Measurements from ENCODE around the gene PKIG. TPM values are rescaled to one million over a fixed set of nuclear protein-coding genes. Genes with fewer than 3 reads are reported as not detected.

Gene PKIG
- total and polyA plus RNA-seq, 9 donors = 37.0 to 114 (median 49.9) TPM

GRCh38 chr20:44543358-44543757 lies 39.0 kb upstream of the PKIG start:
- intact Hi-C loops (cut with DNase I) = loop anchor here in 1 of 4 donors (10.0 kb wide), 1 partner anchor 61 kb away; no protein-coding TSS in a partner anchor
- no peak for DNase-seq
- TF ChIP-seq POLR2A (IDR thresholded peaks at IDR 0.05) (no peak), EP300 (IDR thresholded peaks at IDR 0.05) (no peak), CTCF (IDR thresholded peaks at IDR 0.05) (no peak)
- Histone ChIP-seq H3K27ac (no peak overlapping the region), H3K27me3 (no peaks in the 10 kb centered on the region), H3K4me1 (ENCODE audit: insufficient read depth) (peaks cover 6% of the 10 kb centered on the region), H3K4me3 (no peak overlapping the region), H3K9me3 (no peaks in the 10 kb centered on the region), H3K36me3 (no peaks in the 10 kb centered on the region)
- WGBS, 3 donors = 55 to 74% (median 67%) methylated on average over 3 of the region's 3 CpGs

GRCh38 chr20:44544263-44544662 lies 38.1 kb upstream of the PKIG start:
- no peaks in the 10 kb centered on the region for H3K27me3 ChIP-seq
- WGBS, 3 donors = 67 to 80% (median 79%) methylated on average over 5 of the region's 5 CpGs
- intact Hi-C loops (cut with DNase I) = loop anchor here in 1 of 4 donors (10.0 kb wide), 1 partner anchor 61 kb away; no protein-coding TSS in a partner anchor
- no peaks in the 10 kb centered on the region for H3K9me3 ChIP-seq
- peaks cover 6% of the 10 kb centered on the region for H3K4me1 ChIP-seq (ENCODE audit: insufficient read depth)
- TF ChIP-seq POLR2A (IDR thresholded peaks at IDR 0.05) (no peak), EP300 (IDR thresholded peaks at IDR 0.05) (no peak), CTCF (IDR thresholded peaks at IDR 0.05) (no peak)
- H3K4me3 ChIP-seq = no peak overlapping the region
- no peak for DNase-seq
- H3K36me3 ChIP-seq = no peaks in the 10 kb centered on the region
- no peak overlapping the region for H3K27ac ChIP-seq

- intact Hi-C loops (cut with DNase I) = loop anchor here in 1 of 4 donors (10.0 kb wide), 1 partner anchor 57 kb away; no protein-coding TSS in a partner anchor
- peaks cover 6% of the 10 kb centered on the region for H3K4me1 ChIP-seq (ENCODE audit: insufficient read depth)
- H3K4me3 ChIP-seq = no peak overlapping the region
- no peak for DNase-seq
- H3K27me3 ChIP-seq = no peaks in the 10 kb centered on the region
- no peaks in the 10 kb centered on the region for H3K9me3 ChIP-seq
- TF ChIP-seq POLR2A (IDR thresholded peaks at IDR 0.05) (no peak), EP300 (IDR thresholded peaks at IDR 0.05) (no peak), CTCF (IDR thresholded peaks at IDR 0.05) (no peak)
- H3K27ac ChIP-seq = no peak overlapping the region
- WGBS, 3 donors = 95 to 96% (median 96%) methylated on average over 8 of the region's 8 CpGs
- H3K36me3 ChIP-seq = no peaks in the 10 kb centered on the region
Observed at GRCh38 chr20:44547419-44547818, 35.0 kb upstream of the PKIG start.

- peak overlapping the region in 1 of 2 donors; percentile 72 for H3K27ac ChIP-seq
- intact Hi-C loops (cut with DNase I) = loop anchor here in 1 of 4 donors (10.0 kb wide), 1 partner anchor 56 kb away; no protein-coding TSS in a partner anchor
Observed at GRCh38 chr20:44549123-44549522, 33.3 kb upstream of the PKIG start.

More at GRCh38 chr20:44549123-44549522, 33.3 kb upstream of the PKIG start:
- 6 to 11% (median 6%) methylated on average over 4 of the region's 4 CpGs for WGBS, 3 donors
- H3K9me3 ChIP-seq = no peaks in the 10 kb centered on the region
- no peak overlapping the region for H3K4me3 ChIP-seq
- H3K27me3 ChIP-seq = no peaks in the 10 kb centered on the region
- TF ChIP-seq CTCF (IDR thresholded peaks at IDR 0.05) (no peak), POLR2A (IDR thresholded peaks at IDR 0.05) (no peak), EP300 (IDR thresholded peaks at IDR 0.05) (no peak)
- no peak for DNase-seq
- peaks cover 15% of the 10 kb centered on the region for H3K4me1 ChIP-seq (ENCODE audit: insufficient read depth)
- no peaks in the 10 kb centered on the region for H3K36me3 ChIP-seq

All from ovary (tissue), 9 donors.